NCI-H2227 treated with DMSO at 0.1 percent for 48 hours (cell line): ENCODE data around the gene LRIG1.
A peak's percentile ranks its signal among the peaks of the same experiment; 100 is the strongest.

Experiments used
- DNase-seq: peaks from one replicate; lab custom pipeline; 2025; lab: John Stamatoyannopoulos, UW

Gene LRIG1

GRCh38 chr3:66386011-66386924 is 114.6 kb downstream of the LRIG1 start:
- DNase-seq, result no peak

GRCh38 chr3:66385066-66385465 is 115.8 kb downstream of the LRIG1 start:
- DNase-seq, result no peak

GRCh38 chr3:66383998-66384745 is 116.7 kb downstream of the LRIG1 start:
- no peak for DNase-seq

GRCh38 chr3:66383023-66383422 is 117.8 kb downstream of the LRIG1 start:
- no peak for DNase-seq

- DNase-seq, result no peak
Measured at GRCh38 chr3:66382142-66382541, 118.7 kb downstream of the LRIG1 start.

GRCh38 chr3:66381626-66382025 is 119.2 kb downstream of the LRIG1 start:
- no peak for DNase-seq

- no peak for DNase-seq
Measured at GRCh38 chr3:66380200-66380932, 120.5 kb downstream of the LRIG1 start.

GRCh38 chr3:66379565-66379964 is 121.3 kb downstream of the LRIG1 start:
- DNase-seq, result no peak

GRCh38 chr3:66378256-66378655 is 122.6 kb downstream of the LRIG1 start:
- no peak for DNase-seq

GRCh38 chr3:66377800-66378199 is 123.0 kb downstream of the LRIG1 start:
- DNase-seq, result no peak

GRCh38 chr3:66376568-66376967 is 124.3 kb downstream of the LRIG1 start:
- DNase-seq, result no peak

- peak; percentile 8 for DNase-seq
Measured at GRCh38 chr3:66372681-66373350, 128.0 kb downstream of the LRIG1 start.

GRCh38 chr3:66371432-66371831 is 129.4 kb downstream of the LRIG1 start:
- DNase-seq, result no peak

- no peak for DNase-seq
Measured at GRCh38 chr3:66370179-66370578, 130.6 kb downstream of the LRIG1 start.

GRCh38 chr3:66367979-66368378 is 132.8 kb downstream of the LRIG1 start:
- no peak for DNase-seq

GRCh38 chr3:66366747-66367146 is 134.1 kb downstream of the LRIG1 start:
- DNase-seq, result no peak

GRCh38 chr3:66365080-66365479 is 135.7 kb downstream of the LRIG1 start:
- no peak for DNase-seq

GRCh38 chr3:66363148-66363547 is 137.7 kb downstream of the LRIG1 start:
- no peak for DNase-seq

GRCh38 chr3:66362541-66362941 is 138.3 kb downstream of the LRIG1 start:
- DNase-seq, result no peak

- no peak for DNase-seq
Measured at GRCh38 chr3:66361356-66361755, 139.5 kb downstream of the LRIG1 start.

GRCh38 chr3:66355997-66356396 is 144.8 kb downstream of the LRIG1 start:
- DNase-seq, result no peak

GRCh38 chr3:66355394-66355793 is 145.4 kb downstream of the LRIG1 start:
- no peak for DNase-seq
